ENCODE measurements around the gene GDPD2. TPM values are rescaled to one million over a fixed set of nuclear protein-coding genes. Genes with fewer than 3 reads are reported as not detected.

Gene GDPD2
- total and polyA plus RNA-seq, 2 of the 13 experiments (the other 11 are each of a cell fraction or from before 2014, with no cell fraction given), result 0.04 to 0.08 TPM

GRCh38 chrX:70421618-70422017 is 1.5 kb upstream of the GDPD2 start (continued):
- no peak for TF ChIP-seq YEATS2 (CRISPR knock-in tag; IDR thresholded peaks at IDR 0.05; ENCODE audit: borderline replicate concordance)
- no peak for TF ChIP-seq DMTF1 (CRISPR knock-in tag; IDR thresholded peaks at IDR 0.05)
- TF ChIP-seq ZNF282 (IDR thresholded peaks at IDR 0.05; ENCODE audit: partially characterized antibody), result no peak
- no peak for TF ChIP-seq CTCF (CRISPR knock-in tag; IDR thresholded peaks at IDR 0.05)
- TF ChIP-seq ZNF460 (CRISPR knock-in tag; IDR thresholded peaks at IDR 0.05; ENCODE audit: borderline replicate concordance), result no peak
- no peak for TF ChIP-seq FOSL2 (CRISPR knock-in tag; IDR thresholded peaks at IDR 0.05)
- TF ChIP-seq ATF3 (CRISPR knock-in tag; IDR thresholded peaks at IDR 0.05), result no peak

- no peak for FAIRE-seq
- Histone ChIP-seq H3K27me3 (ENCODE audit: control insufficient read depth in 1 of 2, insufficient read depth in 2 of 2, low read length in 2 of 2) (no peaks in the 10 kb centered on the region), H3K9me3 (ENCODE audit: low read length) (no peaks in the 10 kb centered on the region), H3K9ac (ENCODE audit: insufficient read depth, low read depth, low read length) (no peak overlapping the region), H3K4me2 (ENCODE audit: low read depth, low read length) (0 out of 2 replicates have a peak overlapping the region, but pooled peaks have one; percentile 3), H3K4me3 (replicated peaks in 1 of 3; ENCODE audit: insufficient read depth in 1 of 3, low read depth in 2 of 3, low read length in 3 of 3) (no peak overlapping the region), H3K4me1 (ENCODE audit: insufficient read depth, low read length) (peaks cover 18% of the 10 kb centered on the region), H3K36me3 (replicated peaks in 1 of 2; ENCODE audit: control insufficient read depth in 1 of 2, insufficient read depth in 2 of 2, low read length in 2 of 2) (no peaks in the 10 kb centered on the region), H4K20me1 (ENCODE audit: insufficient read depth, low read length) (no peaks in the 10 kb centered on the region), H3K27ac (ENCODE audit: extremely low read length, insufficient read depth, low read length) (no peak overlapping the region), H3K79me2 (ENCODE audit: insufficient read depth, low read length) (no peaks in the 10 kb centered on the region), H2AFZ (ENCODE audit: low read length) (no peak overlapping the region)
- no peak; the same call in 2 of the 3 replicates for ATAC-seq
- no TSS peak for BruUV-seq (replicated peaks)
- DNase-seq (ENCODE audit: low spot score), result no peak
- CTCF ChIA-PET (ENCODE audit: low intra/inter-chr PET ratio, low total read pairs), result no interaction called here
- intact Hi-C loops (cut with micrococcal nuclease; ENCODE audit: unreplicated experiment) (loop anchor here (10.0 kb wide), 1 partner anchor 241 kb away; no protein-coding TSS in a partner anchor), in situ Hi-C loops (cut with HindIII; ENCODE audit: extremely low pct_ligation_motif_present, low pct_unique_long_range_greater_than_20kb) (no loop called here)
- WGBS (ENCODE audit: low lambda C conversion rate), result 53% methylated on average over 9 of the region's 10 CpGs
- POLR2A ChIA-PET, result interaction anchor here (2.0 kb wide), 1 partner anchor 9 kb away, joined by 9 read pairs; no protein-coding TSS in a partner anchor
- TF ChIP-seq ZBED4 (CRISPR knock-in tag; IDR thresholded peaks at IDR 0.05; ENCODE audit: borderline replicate concordance) (no peak), FOXJ3 (CRISPR knock-in tag; IDR thresholded peaks at IDR 0.05; ENCODE audit: borderline replicate concordance) (no peak)
These were observed 992 bp downstream of the GDPD2 start for GRCh38 chrX:70423936-70424675.

All from HepG2 (cell line).